DMS153 (cell line): ENCODE measurements around the gene GRM3.

ENCODE experiments used
- DNase-seq: peaks from one replicate; lab custom pipeline; 2025; lab: John Stamatoyannopoulos, UW

Gene GRM3

DNA sequence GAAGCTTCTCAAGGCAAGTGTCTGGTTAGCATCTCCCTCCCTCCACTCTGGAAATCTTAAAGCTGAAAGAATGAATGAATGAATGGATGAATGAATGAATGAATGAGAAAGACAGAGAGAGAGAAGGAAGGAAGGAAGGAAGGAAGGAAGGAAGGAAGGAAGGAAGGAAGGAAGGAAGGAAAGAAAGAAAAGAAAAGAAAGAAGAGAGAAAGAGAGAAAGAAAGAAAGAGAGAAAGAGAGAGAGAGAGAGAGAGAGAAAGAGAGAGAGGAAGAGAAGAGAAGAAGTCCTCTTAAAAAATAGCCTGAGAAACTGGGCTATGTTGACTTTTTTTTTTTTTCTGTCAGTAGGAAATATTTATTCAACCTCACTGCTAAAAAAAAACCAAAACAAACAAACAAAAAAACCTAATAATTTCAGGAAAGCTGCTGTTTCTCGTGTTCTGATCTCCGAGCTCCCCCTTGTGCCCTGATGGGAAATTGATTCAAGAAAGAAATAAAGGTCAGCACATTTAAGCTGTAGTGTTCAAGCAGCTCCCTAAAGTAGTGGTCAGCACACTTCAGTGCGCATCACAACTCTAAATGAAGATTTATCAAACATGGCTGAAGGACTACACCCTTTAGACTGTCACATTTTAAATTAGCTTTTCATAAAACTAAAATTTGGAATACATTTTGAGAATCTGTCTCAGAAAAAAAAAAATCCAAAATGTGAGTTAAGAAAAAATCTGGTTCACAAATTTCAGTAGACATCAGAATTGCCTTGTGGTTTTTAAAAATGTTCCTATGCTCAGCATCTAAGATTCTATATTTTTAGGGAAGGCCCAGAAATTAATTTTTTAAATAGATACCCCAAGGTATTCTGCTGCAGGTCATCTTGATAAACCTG lies 261.5 kb downstream of the GRM3 start:
- DNase-seq, result peak; percentile 13

DNA sequence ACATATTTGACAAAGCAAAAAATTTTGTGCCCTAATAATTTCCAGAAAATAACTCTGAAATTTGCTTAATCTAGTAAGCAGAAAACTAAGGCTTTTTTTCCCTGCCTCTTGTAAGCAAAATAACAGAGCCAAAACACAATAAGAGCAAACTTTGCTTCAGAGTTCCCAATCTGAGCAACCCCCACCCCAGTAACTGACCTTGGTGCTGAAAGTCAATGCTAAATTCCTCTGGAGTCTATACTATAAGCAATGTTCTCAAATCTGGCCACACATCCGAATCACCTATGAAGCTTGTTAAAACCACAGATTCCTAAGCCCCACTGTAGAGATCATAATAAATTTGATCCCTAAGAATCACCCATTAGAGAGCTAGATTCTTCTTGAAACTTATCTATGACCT lies 265.2 kb downstream of the GRM3 start:
- no peak for DNase-seq

DNA sequence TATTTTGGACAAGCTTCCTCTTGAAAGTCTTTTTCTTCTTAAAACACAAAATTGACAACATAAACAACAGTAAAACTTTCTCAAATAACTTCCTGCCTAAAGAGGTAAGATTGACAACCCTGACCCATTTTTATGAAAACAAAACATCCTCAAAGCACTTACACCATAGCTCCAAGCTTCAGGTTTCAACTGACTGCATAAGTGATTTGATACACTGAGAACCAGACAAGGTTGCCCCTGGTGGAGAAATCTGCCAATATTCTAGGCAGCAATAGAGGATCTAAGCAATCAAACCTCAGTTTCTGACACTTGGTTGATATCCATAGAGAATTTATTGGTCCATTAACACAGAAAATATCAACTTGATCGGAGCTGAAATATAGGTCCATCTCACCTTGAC lies 267.9 kb downstream of the GRM3 start:
- DNase-seq, result peak; percentile 8

DNA sequence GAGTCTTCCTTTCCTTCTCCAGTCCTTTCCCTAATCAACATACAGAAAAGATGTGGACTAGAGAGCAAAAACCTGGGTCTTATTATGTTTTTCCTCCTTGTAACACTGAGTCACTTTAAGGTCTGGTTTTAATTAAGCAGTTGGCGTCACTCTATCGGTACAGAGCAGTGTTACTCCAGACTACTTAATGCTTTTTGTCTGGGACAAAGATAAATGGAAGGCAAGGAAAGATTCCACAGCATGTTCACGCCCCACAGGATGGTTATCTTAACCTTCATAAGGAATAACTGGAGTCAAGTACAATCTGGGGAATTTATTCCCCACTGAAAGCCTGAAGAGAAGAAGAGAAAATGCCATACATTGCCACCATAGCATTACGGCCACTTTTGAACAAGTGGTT lies 270.0 kb downstream of the GRM3 start:
- no peak for DNase-seq
